ENCODE results near the gene TM2D1.

The TM2D1 gene

GRCh38 chr1:61641578-61642336 lies 83.2 kb downstream of the TM2D1 start:
- DNase-seq, result peak; percentile 33 to 59

- peak; percentile 61 to 65 for DNase-seq
Measured at GRCh38 chr1:61640531-61641530, 84.1 kb downstream of the TM2D1 start.

- DNase-seq, result no peak
Measured at GRCh38 chr1:61639608-61640336, 85.2 kb downstream of the TM2D1 start.

- peak in 1 of 2 donors; percentile 31 for DNase-seq
Measured at GRCh38 chr1:61638911-61639605, 85.9 kb downstream of the TM2D1 start.

GRCh38 chr1:61638296-61638695 lies 86.6 kb downstream of the TM2D1 start:
- DNase-seq, result no peak

GRCh38 chr1:61637470-61637869 lies 87.5 kb downstream of the TM2D1 start:
- no peak for DNase-seq

- DNase-seq, result no peak
Measured at GRCh38 chr1:61636814-61637213, 88.1 kb downstream of the TM2D1 start.

- DNase-seq, result no peak
Measured at GRCh38 chr1:61636376-61636775, 88.6 kb downstream of the TM2D1 start.

GRCh38 chr1:61635557-61635956 lies 89.4 kb downstream of the TM2D1 start:
- no peak for DNase-seq

- DNase-seq, result no peak
Measured at GRCh38 chr1:61631436-61631835, 93.5 kb downstream of the TM2D1 start.

Measured in inflammatory macrophage treated with lipopolysaccharide for 1 hour (primary cell).